Transverse colon (tissue), 3 donors: ENCODE results near the gene ALPG.
"Not testable (repeated sequence)": the region's sequence is repeated elsewhere in the genome, so short reads cannot be mapped to it uniquely, and the experiment has no call there.

Experiments
- CTCF ChIP-seq, 5 experiments: fragments of 200-600 bp in 3 of 5; fragments of 450-650 bp in 2 of 5; sonication (generic) in 3 of 5; IDR thresholded peaks; 1 replicate in 2 of 5; 2 replicates in 3 of 5; pipeline ENCODE4 v1.5.1; 2016 to 2017; ENCODE audit warnings: antibody characterized with exemption in 5 of 5, inconsistent platforms in 3 of 5, mild to moderate bottlenecking in 2 of 5, moderate library complexity in 1 of 5
- EP300 ChIP-seq: sonication (generic); formaldehyde crosslinking; IDR thresholded peaks from one replicate; pipeline ENCODE4 v1.6.1; 2017; ENCODE audit warnings: antibody characterized with exemption, low read depth
- POLR2A ChIP-seq: fragments of 450-650 bp; IDR thresholded peaks from one replicate; pipeline ENCODE4 v1.6.1; 2016; ENCODE audit warnings: antibody characterized with exemption, mild to moderate bottlenecking, moderate library complexity

GRCh38 chr2:232433622-232434021 lies 27.0 kb downstream of the ALPG start:
- TF ChIP-seq POLR2A; CTCF (IDR thresholded peaks at IDR 0.05); EP300: not testable (repeated sequence)
